ENCODE results near the gene EIF4G3. TPM values are rescaled to one million over a fixed set of nuclear protein-coding genes. Genes with fewer than 3 reads are reported as not detected.

Gene EIF4G3
- total and polyA plus RNA-seq, 2 of the 8 experiments (the other 6 are each of a cell fraction or from before 2014, with no cell fraction given), result 47.5 to 66.6 TPM

- no peaks in the 10 kb centered on the region for H3K79me2 ChIP-seq (ENCODE audit: control insufficient read depth in 1 of 2, insufficient read depth in 2 of 2, low read length in 2 of 2)
- ChIA-PET CTCF (ENCODE audit: partially characterized antibody) (interaction anchor here (1.0 kb wide), 1 partner anchor 75 kb away, joined by 4 read pairs; no protein-coding TSS in a partner anchor), POLR2A (ENCODE audit: partially characterized antibody) (interaction anchor here (1.7 kb wide), 1 partner anchor 11 kb away, joined by 5 read pairs; no protein-coding TSS in a partner anchor)
- no peak overlapping the region for H2BK12ac ChIP-seq (ENCODE audit: low read depth, low read length)
- H3K27me3 ChIP-seq (replicated peaks in 1 of 4; ENCODE audit: control insufficient read depth in 3 of 4, extremely low read depth in 1 of 4, insufficient read depth in 3 of 4, low read length in 3 of 4), result no peaks in the 10 kb centered on the region
- H3K36me3 ChIP-seq (ENCODE audit: control insufficient read depth in 2 of 4, insufficient read depth in 4 of 4, low read length in 3 of 4), result no peaks in the 10 kb centered on the region
- H2AK5ac ChIP-seq (ENCODE audit: low read depth, low read length), result no peak overlapping the region
- no peak overlapping the region for H3K27ac ChIP-seq (ENCODE audit: low read depth, low read length)
- no peak for FAIRE-seq
- DNase-seq (ENCODE audit: low read depth in 1 of 2, low spot score in 2 of 2), result no peak
- no peak overlapping the region for H3K18ac ChIP-seq (ENCODE audit: extremely low read depth, low read length)
- H3K9ac ChIP-seq (replicated peaks in 1 of 4; ENCODE audit: extremely low read depth in 1 of 4, low read depth in 3 of 4, low read length in 3 of 4), result no peak overlapping the region
- H2BK15ac ChIP-seq (ENCODE audit: low read length), result no peak overlapping the region
- H3K23ac ChIP-seq (ENCODE audit: insufficient read length), result no peak overlapping the region
- H2BK5ac ChIP-seq (ENCODE audit: low read depth, low read length), result no peak overlapping the region
- H2BK120ac ChIP-seq (replicated peaks; ENCODE audit: low read depth, low read length), result no peak overlapping the region
- no peak overlapping the region for H4K91ac ChIP-seq (replicated peaks; ENCODE audit: insufficient read length, low read length)
- H4K20me1 ChIP-seq (replicated peaks in 1 of 2; ENCODE audit: control insufficient read depth in 1 of 2, insufficient read depth in 2 of 2, low read length in 2 of 2), result no peaks in the 10 kb centered on the region
- H2BK20ac ChIP-seq (ENCODE audit: low read length), result no peak overlapping the region
- no peak overlapping the region for H3K4me3 ChIP-seq (ENCODE audit: extremely low read depth in 1 of 4, insufficient read depth in 2 of 4, low read depth in 3 of 4, low read length in 4 of 4)
- no peak overlapping the region for H2AFZ ChIP-seq (ENCODE audit: low read length)
- TF ChIP-seq RXRA (IDR thresholded peaks at IDR 0.05; ENCODE audit: insufficient read depth, low read depth, low read length) (no peak), GTF2F1 (IDR thresholded peaks at IDR 0.05; ENCODE audit: borderline replicate concordance, low read depth, low read length) (no peak), PHF8 (conservative IDR thresholded peaks at IDR 0.05; ENCODE audit: low read depth, low read length) (no peak)
- no peak overlapping the region for H3K56ac ChIP-seq (replicated peaks; ENCODE audit: insufficient read length, low read depth, low read length)
- no peak overlapping the region for H3K4ac ChIP-seq (replicated peaks; ENCODE audit: insufficient read length, low read depth, low read length)
- H3K23me2 ChIP-seq (ENCODE audit: low read depth, low read length), result no peaks in the 10 kb centered on the region
- WGBS, 2 experiments (ENCODE audit: extremely low coverage in 1 of 2, insufficient coverage in 1 of 2, insufficient read length in 1 of 2, insufficient replicate concordance in 2 of 2, low coverage in 1 of 2, low lambda C conversion rate in 2 of 2, missing lambda C conversion rate in 1 of 2), result 97% methylated on average over 2 of the region's 2 CpGs; no CpG with 5 or more reads in 1 of the 2 experiments
- H3K14ac ChIP-seq (ENCODE audit: insufficient read length), result no peak overlapping the region
- H3K9me3 ChIP-seq (ENCODE audit: insufficient read depth in 2 of 2, low read depth in 1 of 2, low read length in 1 of 2), result no peaks in the 10 kb centered on the region
- H3K79me1 ChIP-seq (ENCODE audit: low read depth, low read length), result no peaks in the 10 kb centered on the region
- no peak overlapping the region for H3K4me2 ChIP-seq (ENCODE audit: insufficient read depth in 1 of 2, low read depth in 2 of 2, low read length in 2 of 2)
- H4K8ac ChIP-seq (ENCODE audit: extremely low read depth, insufficient read depth, low read length), result no peak overlapping the region
- no peak overlapping the region for H4K5ac ChIP-seq (ENCODE audit: insufficient read length, low read depth, low read length)
- no peaks in the 10 kb centered on the region for H3K4me1 ChIP-seq (replicated peaks in 1 of 4; ENCODE audit: control insufficient read depth in 3 of 4, insufficient read depth in 4 of 4, low read length in 3 of 4)
Observed at GRCh38 chr1:20913242-20913641, 263.5 kb downstream of the EIF4G3 start.
